OCI-LY1 (cell line): ENCODE measurements around the gene EDC3.

Experiments
- CTCF ChIP-seq: fragments of 200-600 bp; sonication (generic), shearing (Covaris generic); IDR thresholded peaks from 2 replicates; pipeline ENCODE4 v1.5.1; 2017; ENCODE audit warnings: mild to moderate bottlenecking, antibody characterized with exemption, low read length, moderate library complexity, mixed read lengths
- EZH2 ChIP-seq: fragments of 200-600 bp; sonication (generic), shearing (Covaris generic); IDR thresholded peaks from 2 replicates; pipeline ENCODE4 v1.8.0; 2017; ENCODE audit warnings: borderline replicate concordance, mixed run types, mild to moderate bottlenecking, antibody characterized with exemption, low read length, moderate library complexity, mixed read lengths

- TF ChIP-seq CTCF (no peak), EZH2 (no peak)
Observed at GRCh38 chr15:74616996-74617395, 78.8 kb downstream of the EDC3 start.
